WI38 (cell line): ENCODE data around the gene GTPBP1.
A peak's percentile ranks its signal among the peaks of the same experiment; 100 is the strongest.

ENCODE experiments used
- H3K4me3 ChIP-seq: 2 replicates; pipeline ENCODE4 v1.5.1; 2011; ENCODE audit warnings: low read depth, mild to moderate bottlenecking, control low read depth, low read length
- CTCF ChIP-seq: IDR thresholded peaks from 2 replicates; pipeline ENCODE4 v1.5.1; 2012; ENCODE audit warnings: low read depth, mild to moderate bottlenecking, control low read depth, low read length

The GTPBP1 gene

GRCh38 chr22:38705235-38706100 is at the start of gene GTPBP1:
GTPBP1 (plus strand) TSS chr22:38705944; CDS start chr22:38705956, 12 bp downstream.
- no peak for TF ChIP-seq CTCF
- peak within 1 kb of the TSS; percentile 84 for H3K4me3 ChIP-seq

GRCh38 chr22:38656256-38657044 is 49.3 kb upstream of the GTPBP1 start, which contains the start of the genes CBY1 and FAM227A:
CBY1 (plus strand) TSS chr22:38656638; CDS start chr22:38668055, 11,417 bp downstream.
FAM227A (minus strand) TSS chr22:38656392; CDS start chr22:38650168, 6,224 bp downstream.
- no peak for TF ChIP-seq CTCF
- peak within 1 kb of the TSS; percentile 71 for H3K4me3 ChIP-seq

DNA sequence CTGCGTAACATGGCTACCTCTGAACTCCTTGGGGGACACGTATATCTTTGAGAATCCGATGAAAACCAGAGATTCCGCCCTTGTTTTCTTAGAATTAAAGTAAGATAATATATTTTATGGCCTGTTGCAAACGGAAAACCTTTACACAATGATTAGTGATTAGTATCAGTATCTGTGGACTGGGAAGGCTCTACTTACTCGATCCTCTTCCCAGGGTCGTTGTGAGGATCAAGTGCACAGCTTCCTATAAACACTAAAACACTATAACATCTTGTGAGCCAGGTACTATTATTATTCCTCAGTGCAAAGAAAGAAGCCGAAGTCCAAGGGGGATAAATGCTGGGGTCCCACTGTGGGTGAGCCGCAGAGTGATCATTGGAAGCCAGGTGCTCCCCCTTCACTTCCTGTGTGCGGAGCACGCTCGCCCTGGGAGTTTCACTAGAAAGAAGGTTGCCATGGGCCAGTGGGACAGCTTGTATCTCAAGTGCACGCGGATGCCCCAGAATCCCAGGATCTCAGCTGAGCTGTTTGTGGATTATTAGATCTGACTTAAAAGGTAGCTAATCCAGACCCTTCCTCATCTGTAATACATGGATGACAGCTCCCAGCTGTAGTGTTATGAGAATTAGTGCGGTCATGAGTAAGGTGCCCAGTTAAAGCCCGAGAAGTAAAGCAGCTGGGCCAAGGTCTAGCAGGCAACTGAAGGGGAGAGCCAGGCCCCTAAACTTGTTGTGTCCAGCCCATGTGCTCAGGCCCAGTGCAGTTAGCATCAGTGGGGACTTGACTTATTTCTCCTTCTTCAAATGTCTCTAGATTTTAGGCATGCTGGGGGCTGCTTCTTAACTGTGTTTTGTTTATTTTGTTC is 48.5 kb upstream of the GTPBP1 start:
- TF ChIP-seq CTCF: no peak

GRCh38 chr22:38674888-38675287 is 30.9 kb upstream of the GTPBP1 start:
- no peak overlapping the region for H3K4me3 ChIP-seq
- TF ChIP-seq CTCF: no peak

More for the DNA sequence above, 48.5 kb upstream of the GTPBP1 start:
- peak overlapping the region; percentile 71 for H3K4me3 ChIP-seq

DNA sequence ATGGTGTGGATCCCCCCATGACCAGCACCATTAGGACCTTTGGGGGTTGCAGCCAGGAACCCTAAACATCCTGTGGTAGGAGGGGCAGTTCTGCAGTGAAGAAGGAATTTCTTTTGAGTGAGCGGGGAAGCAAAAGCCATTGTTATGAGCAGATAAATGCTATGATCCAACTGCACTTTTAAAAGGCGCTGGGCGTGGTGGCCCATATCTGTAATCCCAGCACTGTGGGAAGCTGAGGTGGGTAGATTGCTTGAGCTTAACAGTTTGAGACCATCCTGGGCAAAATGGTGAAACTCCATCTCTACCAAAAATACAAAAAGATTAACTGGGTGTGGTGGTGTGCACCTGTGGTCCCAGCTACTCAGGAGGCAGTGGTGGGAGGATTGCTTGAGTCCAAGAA is 29.9 kb upstream of the GTPBP1 start:
- no peak overlapping the region for H3K4me3 ChIP-seq
- no peak for TF ChIP-seq CTCF

- peak; percentile 30 for TF ChIP-seq CTCF
Measured at GRCh38 chr22:38681582-38682335, 24.0 kb upstream of the GTPBP1 start, which contains the start of gene TOMM22. TOMM22 (plus strand) TSS chr22:38681957; CDS start chr22:38681979, 22 bp downstream.

More at GRCh38 chr22:38681582-38682335, 24.0 kb upstream of the GTPBP1 start, which contains the start of gene TOMM22:
- peak within 1 kb of the TSS; percentile 97 for H3K4me3 ChIP-seq
